Smooth muscle cell (in vitro differentiated cells): ENCODE data around the gene SVIL. TPM values are rescaled to one million over a fixed set of nuclear protein-coding genes. Genes with fewer than 3 reads are reported as not detected.

Source experiments
- DNase-seq: peaks from one replicate; lab custom pipeline; 2025; ENCODE audit not compliant: unreplicated experiment; lab: John Stamatoyannopoulos, UW
- H2AFZ ChIP-seq: fragments of 200-600 bp; sonication (generic); 2 replicates; pipeline ENCODE4 v1.6.0; 2016; ENCODE audit warnings: antibody characterized with exemption, low read depth, mild to moderate bottlenecking
- H3F3A ChIP-seq: fragments of 200-600 bp; sonication (generic); 2 replicates; pipeline ENCODE4 v1.6.0; 2017; ENCODE audit warnings: antibody characterized with exemption, low read depth
- H3K27ac ChIP-seq: fragments of 200-600 bp; sonication (generic); 2 replicates; pipeline ENCODE4 v1.5.1; 2016; ENCODE audit warnings: low read depth, mild to moderate bottlenecking
- H3K27me3 ChIP-seq: fragments of 200-600 bp; sonication (generic); 2 replicates; pipeline ENCODE4 v1.6.1; 2016; ENCODE audit warnings: low read depth, mild to moderate bottlenecking
- H3K36me3 ChIP-seq: fragments of 200-600 bp; sonication (generic); 2 replicates; pipeline ENCODE4 v1.5.1; 2016; ENCODE audit warnings: low read depth
- H3K4me1 ChIP-seq: fragments of 200-600 bp; sonication (generic); 2 replicates; pipeline ENCODE4 v1.5.1; 2016; ENCODE audit warnings: low read depth
- H3K4me2 ChIP-seq: fragments of 200-600 bp; sonication (generic); 2 replicates; pipeline ENCODE4 v1.6.0; 2016; ENCODE audit warnings: mild to moderate bottlenecking
- H3K4me3 ChIP-seq: fragments of 200-600 bp; sonication (generic); 2 replicates; pipeline ENCODE4 v1.5.1; 2016; ENCODE audit warnings: mild to moderate bottlenecking
- H3K79me2 ChIP-seq: fragments of 200-600 bp; sonication (generic); 2 replicates; pipeline ENCODE4 v1.6.0; 2016; ENCODE audit warnings: low read depth, mild to moderate bottlenecking
- H3K9ac ChIP-seq: fragments of 200-600 bp; sonication (generic); 2 replicates; pipeline ENCODE4 v1.6.0; 2016; ENCODE audit warnings: low read depth
- H3K9me3 ChIP-seq: fragments of 200-600 bp; sonication (generic); replicated peaks from 2 replicates; pipeline ENCODE4 v1.5.1; 2016; ENCODE audit warnings: low read depth
- H4K20me1 ChIP-seq: fragments of 200-600 bp; sonication (generic); 2 replicates; pipeline ENCODE4 v1.6.0; 2016; ENCODE audit warnings: low read depth
- CTCF ChIP-seq: fragments of 200-600 bp; sonication (generic); IDR thresholded peaks from 2 replicates; pipeline ENCODE4 v1.5.1; 2017; ENCODE audit warnings: borderline replicate concordance, mild to moderate bottlenecking, antibody characterized with exemption; ENCODE audit not compliant: insufficient read depth, poor library complexity, severe bottlenecking
- WGBS: methylation state at CpG from one replicate; pipeline ENCODE4 v1.1.7; 2016; ENCODE audit warnings: low lambda C conversion rate; 5-methylcytosine and 5-hydroxymethylcytosine counted together
- polyA plus RNA-seq: library from polyadenylated mRNA; unstranded; fragments of >200 nt; fragmentation: Nextera tagmentation; extraction: Ambion mirVana; gene quantifications from 2 replicates; pipeline ENCODE4 v1.2.1, GENCODE V29; 2016
- total RNA-seq: library from RNA; depleted of rRNA; stranded (reverse); fragments of >200 nt; gene quantifications from 2 replicates; pipeline ENCODE4 v1.2.3, GENCODE V29; 2014

The SVIL gene
- total and polyA plus RNA-seq, 2 experiments from 2014 or later: 32.5 to 33.0 TPM

GRCh38 chr10:29438271-29438670, 196.5 kb downstream of the SVIL start:
- no peak overlapping the region for H3K4me3 ChIP-seq

DNA sequence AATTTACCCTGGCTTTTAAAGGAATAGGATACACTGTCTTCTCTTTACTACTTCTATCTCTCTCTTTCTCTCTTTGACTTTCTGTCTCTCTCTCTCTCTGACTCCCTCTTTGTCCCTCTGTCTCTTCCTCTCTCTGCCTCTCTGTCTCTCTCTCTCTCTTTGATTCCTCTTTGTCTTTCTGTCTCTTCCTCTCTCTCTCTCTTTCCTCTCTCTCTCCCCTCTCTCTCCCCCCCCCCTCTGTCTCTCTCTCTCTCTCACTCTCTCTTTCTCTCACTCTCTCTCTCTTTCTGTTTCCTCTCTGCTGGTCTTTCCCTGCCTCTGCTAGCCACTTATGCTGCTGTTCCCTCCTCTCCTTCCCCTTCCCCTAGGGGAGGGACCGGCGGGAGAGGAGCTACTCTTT, 196.9 kb downstream of the SVIL start:
- no peak overlapping the region for H3K27ac ChIP-seq
- DNase-seq: no peak
- H3K27me3 ChIP-seq: no peaks in the 10 kb centered on the region
- no peak overlapping the region for H3K4me3 ChIP-seq
- H3K9me3 ChIP-seq: no peaks in the 10 kb centered on the region
- 95% methylated on average over 2 of the region's 2 CpGs for WGBS
- no peaks in the 10 kb centered on the region for H4K20me1 ChIP-seq
- H3K4me2 ChIP-seq: no peak overlapping the region
- no peak overlapping the region for H3K9ac ChIP-seq
- no peaks in the 10 kb centered on the region for H3K4me1 ChIP-seq
- no peaks in the 10 kb centered on the region for H3K79me2 ChIP-seq
- H3F3A ChIP-seq: no peaks in the 10 kb centered on the region
- no peaks in the 10 kb centered on the region for H3K36me3 ChIP-seq
- TF ChIP-seq CTCF: no peak
- no peak overlapping the region for H2AFZ ChIP-seq

More at GRCh38 chr10:29438271-29438670, 196.5 kb downstream of the SVIL start:
- H3K36me3 ChIP-seq: no peaks in the 10 kb centered on the region
- WGBS: 85% methylated on average over 9 of the region's 9 CpGs
- no peaks in the 10 kb centered on the region for H3K79me2 ChIP-seq
- H2AFZ ChIP-seq: no peak overlapping the region
- TF ChIP-seq CTCF: no peak
- H3K27ac ChIP-seq: no peak overlapping the region
- H3F3A ChIP-seq: no peaks in the 10 kb centered on the region
- H4K20me1 ChIP-seq: no peaks in the 10 kb centered on the region
- H3K4me2 ChIP-seq: no peak overlapping the region
- no peaks in the 10 kb centered on the region for H3K9me3 ChIP-seq
- no peak overlapping the region for H3K9ac ChIP-seq
- DNase-seq: no peak
- no peaks in the 10 kb centered on the region for H3K4me1 ChIP-seq
- no peaks in the 10 kb centered on the region for H3K27me3 ChIP-seq

DNA sequence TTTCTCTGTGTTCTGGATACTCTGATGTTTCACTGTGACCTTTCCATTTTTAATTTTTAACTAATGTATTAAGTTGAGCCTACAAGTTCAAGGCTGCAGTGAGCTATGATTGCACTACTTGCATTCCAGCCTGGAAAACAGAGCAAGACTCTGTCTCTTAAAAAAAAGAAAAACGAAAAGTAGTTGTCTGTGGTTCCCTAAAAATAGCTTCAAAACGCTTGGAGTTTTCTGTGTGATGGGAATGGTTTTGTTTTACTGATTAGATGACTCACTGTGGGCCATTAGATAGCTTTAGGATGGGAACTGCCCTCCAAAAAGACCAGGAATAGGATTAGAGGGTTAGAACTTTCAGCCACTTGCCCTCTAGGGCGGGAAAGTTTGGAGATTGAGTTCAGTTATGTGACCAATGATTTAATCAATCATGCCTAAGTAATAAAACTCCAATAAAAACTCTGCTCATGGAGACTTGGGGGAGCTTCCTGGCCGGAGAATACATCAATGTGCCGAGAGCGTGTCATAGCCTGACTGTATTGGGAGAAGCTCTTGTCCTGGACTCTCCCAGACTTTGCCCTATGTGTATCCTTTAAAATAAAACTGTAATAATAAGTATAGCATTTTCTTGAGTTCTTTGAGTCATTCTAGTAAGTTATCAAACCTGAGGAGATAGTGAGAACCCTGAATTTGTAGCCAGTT, 198.8 kb downstream of the SVIL start:
- Histone ChIP-seq H3K36me3 (no peaks in the 10 kb centered on the region), H3K9ac (no peak overlapping the region), H3K27me3 (no peaks in the 10 kb centered on the region), H2AFZ (no peak overlapping the region), H3K9me3 (no peaks in the 10 kb centered on the region), H3F3A (no peaks in the 10 kb centered on the region), H3K4me1 (no peaks in the 10 kb centered on the region), H3K4me2 (no peak overlapping the region), H3K27ac (peak overlapping the region; percentile 8), H3K4me3 (no peak overlapping the region), H4K20me1 (no peaks in the 10 kb centered on the region), H3K79me2 (no peaks in the 10 kb centered on the region)
- WGBS: 57% methylated on average over 6 of the region's 6 CpGs
- TF ChIP-seq CTCF: no peak
- no peak for DNase-seq

- Histone ChIP-seq H4K20me1 (no peaks in the 10 kb centered on the region), H2AFZ (no peak overlapping the region), H3F3A (no peaks in the 10 kb centered on the region), H3K36me3 (no peaks in the 10 kb centered on the region), H3K9me3 (no peaks in the 10 kb centered on the region), H3K4me2 (no peak overlapping the region), H3K9ac (no peak overlapping the region), H3K79me2 (no peaks in the 10 kb centered on the region), H3K27me3 (no peaks in the 10 kb centered on the region), H3K4me1 (no peaks in the 10 kb centered on the region), H3K4me3 (no peak overlapping the region), H3K27ac (no peak overlapping the region)
- no peak for TF ChIP-seq CTCF
- no peak for DNase-seq
Measured at GRCh38 chr10:29434111-29434510, 200.7 kb downstream of the SVIL start.
